ENCODE measurements around the gene TEX19. TPM values are rescaled to one million over a fixed set of nuclear protein-coding genes. Genes with fewer than 3 reads are reported as not detected.
A peak's percentile ranks its signal among the peaks of the same experiment; 100 is the strongest.

TEX19 gene
- total and polyA plus RNA-seq, 9 of the 15 experiments (the other 6 are each of a cell fraction or from before 2014, with no cell fraction given) = 0.10 to 4.9 (median 1.9) TPM

DNA sequence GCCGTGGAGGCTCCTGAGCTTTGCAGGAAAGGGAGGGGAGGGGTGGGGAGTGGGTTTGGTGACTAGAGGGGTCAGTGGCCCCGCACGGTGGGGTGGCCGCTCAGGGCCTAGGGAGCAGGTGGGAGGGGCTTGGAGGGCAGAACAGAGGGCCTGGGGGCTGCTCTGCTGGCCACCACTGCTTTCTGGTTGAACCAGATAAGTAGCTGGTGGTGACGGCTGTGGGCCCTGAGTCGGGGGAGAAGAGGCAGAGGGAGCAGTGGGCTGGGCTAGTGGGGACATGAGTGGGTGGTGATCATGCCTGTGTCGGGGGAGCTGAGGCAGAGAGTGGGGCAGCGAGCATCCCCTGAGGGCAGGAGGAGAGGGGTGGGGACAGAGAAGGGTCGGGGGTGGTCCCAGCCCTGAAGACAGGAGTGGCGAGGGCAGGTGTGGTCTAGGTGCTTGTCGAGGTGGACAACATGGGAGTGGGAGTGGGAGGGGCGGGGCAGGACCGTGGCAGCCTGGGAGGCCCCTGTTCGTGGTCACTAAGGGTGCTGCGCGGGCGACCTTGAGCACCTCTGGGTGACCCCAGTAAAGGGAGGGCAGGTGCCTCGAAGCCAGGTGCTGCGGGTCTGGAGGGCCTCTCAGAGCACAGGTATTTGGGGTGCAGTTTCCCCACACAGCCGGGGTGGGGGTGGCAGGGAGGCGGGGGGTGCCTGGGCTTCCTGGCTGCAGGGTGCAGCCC, 35.4 kb upstream of the TEX19 start (continued):
- TF ChIP-seq YY1 (IDR thresholded peaks at IDR 0.05; ENCODE audit: borderline replicate concordance in 1 of 3, control insufficient read depth in 1 of 3, extremely low read depth in 1 of 3, insufficient read depth in 3 of 3, insufficient read length in 1 of 3, insufficient replicate concordance in 2 of 3, low read depth in 1 of 3, low read length in 2 of 3) (no peak), ZC3H4 (CRISPR knock-in tag; IDR thresholded peaks at IDR 0.05; ENCODE audit: borderline replicate concordance) (no peak), DNMT1 (IDR thresholded peaks at IDR 0.05) (no peak), MTA1 (IDR thresholded peaks at IDR 0.05; ENCODE audit: borderline replicate concordance) (0 out of 2 replicates have a peak, but pooled peaks have one; percentile 32), JUN (IDR thresholded peaks at IDR 0.05; ENCODE audit: borderline replicate concordance, low read depth, low read length) (no peak), JUN (CRISPR knock-in tag; IDR thresholded peaks at IDR 0.05; ENCODE audit: borderline replicate concordance) (no peak), MCM3 (IDR thresholded peaks at IDR 0.05) (no peak), NRF1 (conservative IDR thresholded peaks at IDR 0.05 in 1 of 2, IDR thresholded peaks at IDR 0.05 in 1 of 2) (no peak), ZNF224 (CRISPR knock-in tag; IDR thresholded peaks at IDR 0.05) (no peak), DPF2 (IDR thresholded peaks at IDR 0.05) (peak; percentile 78), JUND (IDR thresholded peaks at IDR 0.05; ENCODE audit: borderline replicate concordance, low read depth, low read length) (no peak), JUND (tag; IDR thresholded peaks at IDR 0.05; ENCODE audit: borderline replicate concordance, low read depth, low read length) (no peak), ZZZ3 (IDR thresholded peaks at IDR 0.05) (no peak), NFIX (CRISPR knock-in tag; IDR thresholded peaks at IDR 0.05; ENCODE audit: low read depth) (no peak), ZNF445 (CRISPR knock-in tag; IDR thresholded peaks at IDR 0.05; ENCODE audit: low read depth) (no peak)
- TF ChIP-seq, protein P1, sequence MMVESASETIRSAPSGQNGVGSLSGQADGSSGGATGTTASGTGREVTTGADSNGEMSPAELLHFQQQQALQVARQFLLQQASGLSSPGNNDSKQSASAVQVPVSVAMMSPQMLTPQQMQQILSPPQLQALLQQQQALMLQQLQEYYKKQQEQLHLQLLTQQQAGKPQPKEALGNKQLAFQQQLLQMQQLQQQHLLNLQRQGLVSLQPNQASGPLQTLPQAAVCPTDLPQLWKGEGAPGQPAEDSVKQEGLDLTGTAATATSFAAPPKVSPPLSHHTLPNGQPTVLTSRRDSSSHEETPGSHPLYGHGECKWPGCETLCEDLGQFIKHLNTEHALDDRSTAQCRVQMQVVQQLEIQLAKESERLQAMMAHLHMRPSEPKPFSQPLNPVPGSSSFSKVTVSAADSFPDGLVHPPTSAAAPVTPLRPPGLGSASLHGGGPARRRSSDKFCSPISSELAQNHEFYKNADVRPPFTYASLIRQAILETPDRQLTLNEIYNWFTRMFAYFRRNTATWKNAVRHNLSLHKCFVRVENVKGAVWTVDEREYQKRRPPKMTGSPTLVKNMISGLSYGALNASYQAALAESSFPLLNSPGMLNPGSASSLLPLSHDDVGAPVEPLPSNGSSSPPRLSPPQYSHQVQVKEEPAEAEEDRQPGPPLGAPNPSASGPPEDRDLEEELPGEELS (CRISPR knock-in tag; IDR thresholded peaks at IDR 0.05; ENCODE audit: borderline replicate concordance) = no peak
- TF ChIP-seq, protein P2, sequence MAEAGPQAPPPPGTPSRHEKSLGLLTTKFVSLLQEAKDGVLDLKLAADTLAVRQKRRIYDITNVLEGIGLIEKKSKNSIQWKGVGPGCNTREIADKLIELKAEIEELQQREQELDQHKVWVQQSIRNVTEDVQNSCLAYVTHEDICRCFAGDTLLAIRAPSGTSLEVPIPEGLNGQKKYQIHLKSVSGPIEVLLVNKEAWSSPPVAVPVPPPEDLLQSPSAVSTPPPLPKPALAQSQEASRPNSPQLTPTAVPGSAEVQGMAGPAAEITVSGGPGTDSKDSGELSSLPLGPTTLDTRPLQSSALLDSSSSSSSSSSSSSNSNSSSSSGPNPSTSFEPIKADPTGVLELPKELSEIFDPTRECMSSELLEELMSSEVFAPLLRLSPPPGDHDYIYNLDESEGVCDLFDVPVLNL (CRISPR knock-in tag; IDR thresholded peaks at IDR 0.05; ENCODE audit: low read depth) = no peak
- TF ChIP-seq, protein P3, sequence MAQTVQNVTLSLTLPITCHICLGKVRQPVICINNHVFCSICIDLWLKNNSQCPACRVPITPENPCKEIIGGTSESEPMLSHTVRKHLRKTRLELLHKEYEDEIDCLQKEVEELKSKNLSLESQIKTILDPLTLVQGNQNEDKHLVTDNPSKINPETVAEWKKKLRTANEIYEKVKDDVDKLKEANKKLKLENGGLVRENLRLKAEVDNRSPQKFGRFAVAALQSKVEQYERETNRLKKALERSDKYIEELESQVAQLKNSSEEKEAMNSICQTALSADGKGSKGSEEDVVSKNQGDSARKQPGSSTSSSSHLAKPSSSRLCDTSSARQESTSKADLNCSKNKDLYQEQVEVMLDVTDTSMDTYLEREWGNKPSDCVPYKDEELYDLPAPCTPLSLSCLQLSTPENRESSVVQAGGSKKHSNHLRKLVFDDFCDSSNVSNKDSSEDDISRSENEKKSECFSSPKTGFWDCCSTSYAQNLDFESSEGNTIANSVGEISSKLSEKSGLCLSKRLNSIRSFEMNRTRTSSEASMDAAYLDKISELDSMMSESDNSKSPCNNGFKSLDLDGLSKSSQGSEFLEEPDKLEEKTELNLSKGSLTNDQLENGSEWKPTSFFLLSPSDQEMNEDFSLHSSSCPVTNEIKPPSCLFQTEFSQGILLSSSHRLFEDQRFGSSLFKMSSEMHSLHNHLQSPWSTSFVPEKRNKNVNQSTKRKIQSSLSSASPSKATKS (CRISPR knock-in tag; IDR thresholded peaks at IDR 0.05) = no peak
- TF ChIP-seq, protein P4, sequence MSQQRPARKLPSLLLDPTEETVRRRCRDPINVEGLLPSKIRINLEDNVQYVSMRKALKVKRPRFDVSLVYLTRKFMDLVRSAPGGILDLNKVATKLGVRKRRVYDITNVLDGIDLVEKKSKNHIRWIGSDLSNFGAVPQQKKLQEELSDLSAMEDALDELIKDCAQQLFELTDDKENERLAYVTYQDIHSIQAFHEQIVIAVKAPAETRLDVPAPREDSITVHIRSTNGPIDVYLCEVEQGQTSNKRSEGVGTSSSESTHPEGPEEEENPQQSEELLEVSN (IDR thresholded peaks at IDR 0.05; ENCODE audit: borderline replicate concordance in 1 of 2, extremely low read depth in 1 of 2, insufficient read depth in 1 of 2, insufficient read length in 1 of 2, low read depth in 1 of 2, low read length in 1 of 2, poor library complexity in 1 of 2, severe bottlenecking in 1 of 2) = no peak
